NT2/D1 (cell line): ENCODE data around the gene CRAMP1.

Experiments used
- SUZ12 ChIP-seq: IDR thresholded peaks from 2 replicates; pipeline ENCODE4 v1.6.1; 2011; ENCODE audit not compliant: insufficient read length, insufficient read depth; ENCODE audit errors: extremely low read depth
- YY1 ChIP-seq: IDR thresholded peaks from 2 replicates; pipeline ENCODE4 v1.6.1; 2011; ENCODE audit not compliant: insufficient read length, insufficient read depth
- ZNF274 ChIP-seq: IDR thresholded peaks from 2 replicates; pipeline ENCODE4 v1.6.1; 2011; ENCODE audit warnings: mild to moderate bottlenecking, low read depth, low read length

- TF ChIP-seq YY1 (no peak), ZNF274 (no peak), SUZ12 (no peak)
Observed at GRCh38 chr16:1713331-1713730, 101.2 kb downstream of the CRAMP1 start.
